HG03103 (cell line): ENCODE data around the gene CARNS1.

ENCODE experiments used
- ATAC-seq: cut with Tn5 transposase; IDR thresholded peaks from one replicate; pipeline ENCODE4 v1.9.1; 2021; ENCODE audit warnings: low read depth; ENCODE audit not compliant: unreplicated experiment

CARNS1 gene, protein sequence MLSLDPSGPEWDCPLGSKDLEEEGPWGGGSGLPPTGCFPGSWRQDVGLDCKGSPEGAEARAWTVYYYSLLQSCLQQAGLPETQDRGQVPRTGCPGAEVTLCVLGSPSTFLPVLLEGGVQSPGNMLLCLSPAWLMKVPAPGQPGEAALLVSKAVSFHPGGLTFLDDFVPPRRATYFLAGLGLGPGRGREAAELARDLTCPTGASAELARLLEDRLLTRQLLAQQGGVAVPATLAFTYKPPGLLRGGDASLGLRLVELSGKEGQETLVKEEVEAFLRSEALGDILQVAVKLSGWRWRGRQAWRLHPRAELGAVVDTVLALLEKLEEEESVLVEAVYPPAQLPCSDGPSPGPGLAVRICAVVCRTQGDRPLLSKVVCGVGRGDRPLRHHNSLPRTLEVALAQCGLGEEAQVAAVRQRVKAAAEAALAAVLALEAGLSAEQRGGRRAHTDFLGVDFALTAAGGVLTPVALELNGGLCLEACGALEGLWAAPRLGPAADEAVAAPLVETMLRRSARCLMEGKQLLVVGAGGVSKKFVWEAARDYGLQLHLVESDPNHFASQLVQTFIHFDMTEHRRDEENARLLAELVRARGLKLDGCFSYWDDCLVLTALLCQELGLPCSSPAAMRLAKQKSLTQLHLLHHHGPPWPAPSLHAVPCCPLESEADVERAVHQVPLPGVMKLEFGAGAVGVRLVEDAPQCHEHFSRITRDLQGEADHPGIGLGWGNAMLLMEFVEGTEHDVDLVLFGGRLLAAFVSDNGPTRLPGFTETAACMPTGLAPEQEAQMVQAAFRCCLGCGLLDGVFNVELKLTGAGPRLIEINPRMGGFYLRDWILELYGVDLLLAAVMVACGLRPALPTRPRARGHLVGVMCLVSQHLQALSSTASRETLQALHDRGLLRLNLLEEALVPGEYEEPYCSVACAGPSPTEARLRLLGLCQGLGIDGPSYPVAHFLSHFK

DNA sequence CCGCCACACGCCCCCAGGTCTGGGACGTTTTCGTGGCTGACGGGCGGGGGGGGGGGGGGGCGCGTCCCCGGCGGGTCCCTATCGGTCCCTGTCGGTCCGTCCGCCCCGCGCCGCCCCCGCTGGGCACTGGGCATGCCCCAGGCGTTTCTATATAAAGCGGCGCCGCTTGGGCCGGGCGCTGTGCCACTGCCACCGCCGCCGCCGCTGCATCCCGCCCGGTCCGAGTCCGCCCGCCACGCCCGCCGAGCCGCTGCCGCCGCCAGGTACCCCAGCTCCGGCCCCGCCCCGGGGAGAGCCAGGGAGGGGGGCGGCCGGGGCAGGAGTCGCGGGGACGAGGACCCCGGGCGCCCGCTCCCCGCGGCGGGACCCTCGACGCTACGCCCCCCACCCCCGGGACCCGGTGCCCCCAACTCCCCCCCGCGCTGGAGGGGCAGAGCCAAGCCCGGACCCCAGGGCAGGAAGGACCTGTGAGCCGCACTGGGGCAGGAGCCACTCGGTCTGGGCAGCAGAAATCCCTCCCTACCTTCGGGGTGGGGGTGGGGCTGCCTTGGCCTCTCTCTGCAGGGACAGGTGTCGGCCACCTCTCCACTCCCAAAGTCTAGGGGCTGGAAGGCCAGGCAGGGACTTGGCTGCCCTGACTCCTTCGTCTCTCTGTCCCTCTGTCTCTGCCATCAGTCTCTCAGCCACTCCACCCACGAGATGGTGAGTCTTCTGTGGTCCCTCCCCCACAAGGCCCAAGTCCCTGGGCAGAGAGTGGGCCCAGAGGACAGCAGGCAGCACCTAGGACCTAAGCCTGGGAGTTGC lies at the start of gene CARNS1:
TSS of gene CARNS1 (plus strand) at position 178 of the 804 bp plus-strand sequence. CDS start at position 700, 522 bp downstream.
- no peak for ATAC-seq

DNA sequence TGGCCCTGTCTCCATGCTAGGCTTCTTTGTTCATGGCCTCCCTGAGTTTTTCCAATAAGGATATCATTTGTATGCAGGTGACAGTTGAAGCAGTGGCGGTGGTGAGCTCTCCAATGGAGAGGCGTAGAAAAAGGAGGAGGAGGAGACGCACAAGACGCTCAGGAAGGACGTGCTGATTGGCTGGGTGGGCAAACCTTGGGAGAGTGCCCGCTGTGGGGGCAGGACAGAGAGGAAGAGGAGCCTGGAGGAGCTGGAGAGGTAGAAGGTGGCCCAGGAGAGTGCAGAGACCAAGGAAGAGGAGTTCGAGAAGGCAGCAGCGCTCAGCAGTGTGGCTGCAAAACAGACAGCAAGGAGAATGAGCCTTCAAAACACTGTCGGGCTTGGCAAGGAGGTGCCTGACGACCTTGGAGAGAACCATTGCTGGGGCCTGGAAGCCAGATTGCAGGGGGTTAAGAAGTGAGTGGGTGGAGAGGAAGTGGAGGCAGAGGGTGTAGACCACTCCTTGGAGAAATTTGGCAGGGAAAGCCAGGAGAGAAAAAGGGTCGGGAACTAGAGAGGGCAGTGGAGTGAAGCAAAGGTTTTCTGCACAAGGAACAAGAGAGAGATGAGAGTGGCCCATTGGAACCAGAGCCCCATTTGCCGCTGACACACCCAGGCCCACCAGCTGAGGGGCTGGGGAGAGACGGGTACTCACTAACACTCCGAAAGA lies 49.6 kb upstream of the CARNS1 start:
- ATAC-seq = no peak

DNA sequence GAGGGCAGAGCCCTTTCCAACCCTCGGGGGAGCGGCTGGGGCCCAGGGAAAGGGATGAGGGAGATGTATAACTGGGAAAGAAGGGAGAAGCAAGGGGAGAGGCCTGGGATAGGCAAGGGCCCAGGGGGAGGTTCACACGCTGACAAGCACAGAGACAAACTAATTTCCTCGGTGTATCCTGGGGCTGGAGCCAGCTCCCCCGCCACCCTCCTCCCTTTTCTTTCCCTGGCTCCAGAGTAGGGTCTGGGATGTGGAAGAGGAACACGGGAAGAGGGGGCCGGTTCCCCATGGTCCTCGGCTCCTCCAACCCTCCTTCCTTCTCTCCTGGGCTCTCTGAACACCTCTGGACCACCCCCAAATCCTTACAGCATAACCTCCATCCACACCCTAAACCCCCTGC lies 48.9 kb upstream of the CARNS1 start:
- no peak for ATAC-seq

DNA sequence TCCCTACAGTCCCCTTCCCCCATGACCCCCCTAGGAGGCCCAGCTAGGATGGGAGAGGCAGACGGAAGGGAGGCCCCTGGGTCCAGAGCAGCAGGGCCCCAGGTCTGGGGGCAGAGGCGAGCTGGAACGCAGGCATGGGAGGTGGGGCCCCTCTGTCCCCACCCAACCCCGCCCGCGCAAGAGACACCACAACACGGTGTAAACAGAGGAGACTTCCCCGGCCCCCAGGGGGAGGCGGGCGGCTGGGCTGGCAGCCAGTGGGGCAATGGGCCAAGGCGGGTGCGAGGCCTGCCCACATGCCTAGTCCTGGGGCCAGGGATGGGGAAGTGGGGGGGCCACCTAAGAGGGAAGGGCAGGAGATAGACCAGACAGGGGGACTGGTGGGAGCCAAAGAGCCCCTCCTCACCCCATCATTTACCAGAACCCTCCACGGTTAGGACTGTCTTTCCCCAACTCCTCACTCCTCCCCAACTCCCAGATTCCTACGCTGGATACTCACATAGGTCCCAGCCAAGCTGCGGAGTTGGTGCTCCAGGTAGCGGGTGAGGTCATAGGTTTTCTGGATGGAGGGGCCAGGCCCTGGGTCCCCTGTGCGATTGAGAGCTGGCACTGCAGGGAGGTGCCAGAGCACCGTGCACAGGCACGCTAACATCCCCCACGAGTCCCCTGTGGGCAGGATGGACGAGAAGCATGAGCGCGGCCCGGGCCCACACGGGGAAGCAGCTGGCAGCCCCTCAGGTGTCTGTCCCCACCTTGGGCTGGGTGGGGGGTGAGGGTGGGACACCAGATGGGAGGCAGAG lies 48.3 kb upstream of the CARNS1 start:
- no peak for ATAC-seq

DNA sequence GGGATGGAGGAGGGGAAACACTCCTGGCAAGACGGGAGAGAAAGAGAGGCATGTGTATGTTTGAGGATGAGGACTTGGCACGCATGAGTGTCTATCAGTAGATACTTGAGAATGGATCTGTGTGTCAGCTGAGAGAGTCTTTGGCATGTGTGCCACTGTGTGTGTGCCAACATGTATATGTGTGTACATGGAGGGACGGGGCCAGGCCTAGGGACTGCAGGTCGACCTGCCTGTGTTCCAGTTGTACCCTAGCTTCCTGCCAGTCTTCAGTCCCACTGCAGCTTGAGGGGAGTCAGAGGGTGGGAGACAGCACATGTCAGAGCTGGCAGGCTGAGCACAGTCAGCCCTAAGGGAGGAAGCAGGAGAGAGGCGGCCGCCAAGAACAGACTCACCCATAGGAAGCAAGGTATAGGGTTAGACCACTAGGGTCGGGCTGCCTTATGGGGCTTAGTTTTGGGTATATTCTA lies 47.7 kb upstream of the CARNS1 start:
- no peak for ATAC-seq

DNA sequence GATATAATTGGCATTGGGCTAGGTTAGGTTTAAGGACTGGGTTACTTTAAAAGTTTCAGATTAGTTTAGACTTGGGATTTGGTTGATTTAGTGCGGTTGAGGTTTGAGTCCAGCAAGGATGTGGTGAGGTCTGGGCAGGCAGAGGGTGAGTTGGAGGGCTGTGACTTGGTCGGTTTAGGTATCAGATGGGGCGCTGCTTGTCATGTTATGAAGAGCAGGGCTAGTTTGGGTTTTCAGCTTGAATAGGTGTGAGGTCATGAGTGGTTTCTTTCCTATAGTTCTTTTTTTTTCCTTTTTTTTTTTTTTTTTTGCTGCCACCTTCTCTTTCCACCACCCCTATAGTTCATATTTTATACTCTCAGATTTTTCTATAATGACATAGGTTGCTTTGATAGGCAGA lies 46.9 kb upstream of the CARNS1 start:
- no peak for ATAC-seq

DNA sequence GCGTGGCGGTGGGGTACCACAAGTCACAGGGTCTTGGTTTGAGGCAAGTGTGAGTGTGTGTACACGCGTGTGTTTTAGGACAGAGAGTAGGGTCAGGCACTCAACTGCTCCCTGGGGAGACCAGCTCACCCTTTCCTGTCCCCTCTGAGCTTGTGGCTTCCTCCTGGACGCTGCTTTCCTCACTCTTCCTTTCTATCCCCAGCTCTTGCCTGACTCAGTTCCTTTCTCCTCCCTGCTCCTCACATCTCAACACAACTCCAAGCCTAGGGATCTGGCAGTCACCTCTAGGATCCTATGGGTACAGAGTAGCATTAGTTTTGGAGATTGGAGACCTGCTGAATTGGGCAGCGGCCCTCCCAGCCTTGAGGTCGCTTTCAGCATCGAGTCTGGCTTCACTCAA lies 46.2 kb upstream of the CARNS1 start:
- ATAC-seq = no peak

DNA sequence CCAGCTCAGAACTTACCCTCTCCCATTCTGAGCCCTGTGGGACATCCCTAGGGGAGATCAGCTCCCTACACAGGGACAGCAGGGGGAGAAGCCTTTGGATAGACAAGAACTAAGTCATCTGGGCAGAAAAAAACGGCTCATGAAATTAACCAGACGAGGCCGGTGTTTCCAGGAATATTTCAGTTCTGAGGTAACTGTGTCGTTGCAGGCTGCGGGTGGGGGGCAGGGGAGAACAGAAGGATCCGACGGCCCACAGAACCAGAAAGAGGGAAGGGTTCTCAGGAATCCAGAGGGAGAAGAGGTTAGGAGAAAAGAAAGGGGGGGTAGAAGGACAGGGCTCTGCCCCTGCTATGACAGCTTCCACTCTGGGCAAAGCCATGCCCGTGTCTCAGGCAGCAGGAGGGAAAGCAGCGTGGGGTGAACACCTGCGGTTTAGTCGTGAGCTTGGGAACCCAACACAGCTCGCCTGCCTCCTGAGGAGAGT lies 45.6 kb upstream of the CARNS1 start:
- ATAC-seq = no peak

DNA sequence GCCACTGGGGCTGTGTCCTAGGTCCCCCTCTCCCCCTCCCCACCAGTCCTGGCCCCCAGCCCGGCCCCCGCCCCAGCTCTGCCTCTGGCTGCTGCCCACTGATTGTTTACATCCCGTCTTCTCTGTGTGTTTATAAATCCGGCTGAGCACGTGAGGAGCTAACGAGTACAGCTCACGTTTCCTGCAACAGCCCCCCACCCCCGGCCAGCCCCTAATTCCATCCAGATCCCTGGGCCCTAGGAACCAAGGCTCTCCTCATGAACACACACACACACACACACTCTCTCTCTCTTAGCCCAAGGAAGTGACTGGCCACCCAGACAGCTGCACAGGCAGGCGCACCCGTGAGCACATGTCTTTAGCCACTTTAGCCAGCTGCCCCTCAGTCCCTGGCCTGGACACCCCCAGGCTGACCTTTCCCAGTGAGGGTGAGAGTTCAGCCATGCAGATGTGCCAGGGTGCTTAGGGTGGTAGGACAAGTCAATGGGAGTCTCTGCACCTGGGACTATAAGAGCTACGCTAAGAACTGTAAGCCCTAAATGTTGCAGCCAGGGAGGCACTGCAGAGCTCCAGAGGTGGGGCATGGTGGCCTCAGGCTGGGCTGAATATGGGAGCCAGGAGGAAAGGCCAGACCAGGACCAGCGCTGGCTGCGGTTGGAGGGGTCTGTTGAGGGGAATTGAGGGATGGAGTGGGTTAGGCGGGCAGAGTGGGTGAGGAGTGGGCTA lies 45.0 kb upstream of the CARNS1 start:
- ATAC-seq = no peak

DNA sequence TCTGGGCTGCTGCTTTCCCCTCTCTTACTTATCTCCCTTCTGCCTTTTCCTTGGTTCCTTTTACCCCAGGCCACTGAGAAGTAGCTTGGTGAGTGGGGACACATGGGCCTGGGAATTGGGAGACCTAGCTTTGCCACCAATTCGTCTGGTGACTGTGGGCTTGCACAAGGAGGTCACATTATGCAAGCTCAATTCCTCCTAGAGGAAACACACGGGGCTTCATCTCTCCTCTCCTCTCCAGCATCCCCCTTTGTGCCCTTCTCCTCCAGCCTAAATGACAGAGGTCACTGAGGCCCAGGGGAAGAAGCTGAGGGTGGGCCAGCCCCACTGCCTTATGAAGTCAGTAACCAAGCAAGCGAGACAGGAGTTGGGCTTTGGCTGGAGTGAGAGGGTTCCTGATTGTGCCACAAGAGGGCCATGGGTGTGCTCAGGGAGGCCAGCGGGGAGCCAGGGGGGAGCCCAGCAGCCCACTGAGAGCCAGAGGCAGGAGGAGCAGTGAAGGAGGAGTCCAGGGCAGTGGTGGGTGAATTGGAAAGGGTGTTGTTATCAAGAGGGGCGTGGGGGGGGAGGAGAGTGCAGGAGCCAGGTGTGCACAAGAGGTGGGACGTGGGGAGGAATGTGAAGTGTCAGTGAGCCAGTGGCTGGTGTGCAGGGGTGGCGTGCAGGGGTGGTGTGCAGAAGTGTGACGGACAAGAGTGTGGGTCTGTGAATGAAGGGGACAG lies 44.1 kb upstream of the CARNS1 start:
- ATAC-seq = no peak

DNA sequence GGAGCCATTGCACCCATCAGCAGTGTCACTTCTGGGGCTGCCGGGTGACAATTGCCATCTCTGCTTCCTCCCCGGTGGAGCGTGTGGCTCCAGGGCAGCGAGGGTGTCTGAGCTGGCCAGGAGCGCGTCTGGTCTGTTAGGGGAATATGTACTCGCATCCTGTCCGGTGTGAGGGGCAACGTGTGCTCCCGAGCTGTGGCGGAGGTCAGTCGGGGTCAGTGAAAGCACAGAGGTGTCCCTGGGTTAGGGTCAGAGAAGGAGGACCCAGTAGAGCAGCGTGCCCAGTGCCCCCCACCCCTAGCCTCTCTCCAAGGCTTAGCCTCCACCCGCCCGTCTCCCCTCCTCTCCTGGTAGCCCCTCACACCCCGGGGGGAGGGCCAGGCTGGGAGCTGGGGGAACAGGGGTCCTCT lies 43.6 kb upstream of the CARNS1 start:
- no peak for ATAC-seq

DNA sequence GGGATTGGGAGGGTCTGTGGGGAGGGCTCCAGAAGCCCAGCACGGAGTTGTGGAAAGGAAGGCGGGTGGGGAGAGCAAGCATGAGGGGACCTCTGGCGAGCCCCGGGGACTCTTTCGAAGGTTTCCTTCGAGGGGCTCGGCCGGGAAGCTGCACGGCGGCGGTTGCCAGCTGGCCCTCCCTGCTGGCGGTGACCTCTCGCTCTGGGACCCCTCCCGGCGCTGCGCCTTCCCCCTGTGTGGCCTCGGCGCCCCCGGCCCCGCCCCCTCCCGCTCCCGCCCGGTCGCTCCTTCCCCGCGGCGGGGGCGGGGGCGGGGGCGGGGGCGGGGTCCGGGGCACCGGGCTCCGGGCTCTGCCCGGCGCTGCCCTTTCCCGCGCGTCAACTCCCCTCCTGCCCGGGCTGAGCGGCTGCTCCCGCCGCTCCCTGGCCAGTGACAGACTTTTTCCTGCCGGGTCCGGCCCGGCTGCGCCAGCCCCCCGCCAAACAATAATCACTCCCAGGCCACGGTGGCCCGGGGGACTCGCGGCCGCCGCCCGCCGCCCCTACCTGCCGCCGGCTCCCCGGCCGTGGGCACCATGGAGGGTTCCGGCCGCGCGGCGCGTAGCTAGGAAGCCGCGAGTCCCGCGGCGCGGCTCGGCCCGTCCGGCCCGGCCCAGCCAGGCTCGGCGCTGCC lies 43.0 kb upstream of the CARNS1 start:
- ATAC-seq = no peak

DNA sequence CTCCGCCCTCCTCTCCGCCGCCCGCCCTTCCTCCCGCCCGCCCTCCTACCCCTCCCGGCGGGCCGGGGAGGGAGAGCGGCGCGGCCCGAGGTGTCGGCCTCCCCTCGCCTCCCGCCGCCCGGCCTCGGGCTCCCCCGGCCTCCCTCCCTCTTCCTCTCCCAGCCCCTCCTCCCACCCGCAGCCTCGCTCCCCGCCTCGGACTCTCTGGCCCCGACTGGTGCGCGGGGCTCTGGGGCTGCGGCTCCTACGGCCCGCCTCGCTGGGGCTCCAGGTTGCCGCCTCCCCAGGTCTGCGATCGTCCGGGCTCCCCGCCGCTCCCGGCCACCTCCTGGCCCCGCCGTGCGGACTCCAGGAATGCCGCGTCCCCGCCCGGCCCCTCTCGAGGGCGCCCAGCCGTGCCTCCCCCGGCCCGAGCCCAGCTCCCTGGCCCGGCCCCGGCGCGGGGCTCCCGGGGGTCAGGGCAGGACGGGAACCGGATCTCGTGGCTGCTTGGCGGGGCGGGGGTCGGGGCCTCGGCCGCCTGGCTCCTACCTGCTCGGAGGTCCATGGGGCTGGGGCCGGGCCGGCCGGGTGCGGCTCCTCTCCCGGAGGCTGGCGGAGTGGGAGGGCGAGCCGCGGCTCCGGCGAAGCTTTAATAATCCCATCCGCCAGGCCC lies 42.4 kb upstream of the CARNS1 start, which contains the start of gene CLCF1:
TSS of gene CLCF1 (minus strand) at position 606 of the 655 bp plus-strand sequence. CDS start at position 547, 59 bp downstream.
- ATAC-seq = no peak

DNA sequence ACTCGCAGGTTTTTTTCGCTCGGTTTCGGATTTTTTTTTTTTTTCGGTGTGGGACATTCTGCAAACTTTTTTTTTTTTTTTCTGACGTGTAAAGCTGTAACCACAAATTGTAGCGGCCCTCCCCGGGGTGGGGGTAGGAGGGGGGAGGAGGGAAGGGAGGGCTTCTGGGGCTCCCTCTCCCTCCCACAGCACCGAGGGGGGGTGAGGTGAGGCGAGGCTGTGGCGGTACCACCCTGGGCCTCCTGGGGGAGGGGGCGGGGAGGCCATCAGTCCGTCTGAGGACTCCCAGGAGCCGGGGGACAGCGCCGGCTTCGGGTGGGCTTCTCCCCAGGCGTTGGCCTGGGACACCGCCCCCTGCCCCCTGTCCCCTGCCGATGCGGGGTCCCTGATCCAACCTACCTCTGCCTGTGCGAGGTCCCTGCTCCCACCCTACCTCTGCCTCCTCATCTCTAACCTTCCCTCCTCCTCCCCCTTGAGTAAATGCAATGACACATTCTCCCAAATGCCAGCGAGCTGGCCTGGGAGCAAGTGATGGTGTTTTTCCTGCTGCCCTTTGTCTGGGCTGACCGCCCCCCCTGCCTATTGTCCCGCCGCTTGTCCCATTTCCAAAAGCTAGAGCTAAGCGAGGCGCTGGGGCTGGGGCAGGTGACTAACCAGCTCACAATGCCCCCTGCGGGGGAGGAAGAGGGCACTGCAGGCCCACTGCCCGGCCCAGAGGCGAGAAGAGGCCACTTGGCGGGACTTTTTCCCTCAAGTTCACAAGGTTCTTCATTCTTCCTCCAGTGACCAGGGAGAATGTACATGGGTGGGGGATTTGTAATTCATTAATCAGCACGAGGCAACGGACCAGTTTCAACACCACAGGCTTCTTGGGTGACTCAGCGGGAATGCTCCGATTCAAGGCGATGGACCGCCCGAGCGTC lies 41.6 kb upstream of the CARNS1 start:
- ATAC-seq = no peak

DNA sequence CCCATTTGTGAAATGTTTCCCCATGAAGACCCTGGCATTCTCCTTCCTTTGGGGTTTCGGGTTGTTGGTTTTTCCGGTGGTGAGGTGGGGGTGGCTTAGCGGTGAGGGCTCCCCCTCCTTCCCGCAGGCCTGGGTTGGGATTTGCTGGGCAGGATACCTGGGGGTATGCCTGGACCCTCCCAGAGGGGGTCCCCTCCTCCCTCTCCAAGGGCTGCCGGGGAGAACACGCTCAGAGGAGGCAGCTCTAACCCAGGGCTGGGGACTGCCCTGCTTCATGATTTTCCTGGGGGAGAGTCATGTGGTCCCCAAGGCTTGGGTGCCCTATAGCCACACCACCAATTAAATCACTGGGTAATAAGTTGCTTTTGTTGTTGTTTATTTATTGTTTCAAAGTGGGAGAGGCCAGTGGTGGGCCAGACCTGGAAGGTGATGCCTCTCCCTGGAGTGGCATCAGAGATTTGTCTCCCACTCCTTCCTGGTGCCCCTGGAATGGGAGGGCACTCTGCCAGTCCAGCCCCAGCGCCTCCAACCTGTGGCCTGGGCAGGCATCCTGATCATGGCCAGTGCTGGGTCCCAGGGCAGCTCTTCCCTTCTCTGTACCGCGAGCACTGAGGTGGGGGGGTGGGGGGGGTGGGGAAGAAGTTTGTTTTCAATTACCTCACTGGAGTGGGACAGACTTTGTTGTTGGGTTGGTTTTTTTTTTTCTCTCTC lies 40.8 kb upstream of the CARNS1 start:
- no peak for ATAC-seq
